ENCODE data around the gene ESR1. TPM values are rescaled to one million over a fixed set of nuclear protein-coding genes. Genes with fewer than 3 reads are reported as not detected.

ESR1 gene
- total RNA-seq, 2 donors from 2014 or later = 0.52 to 4.3 TPM

DNA sequence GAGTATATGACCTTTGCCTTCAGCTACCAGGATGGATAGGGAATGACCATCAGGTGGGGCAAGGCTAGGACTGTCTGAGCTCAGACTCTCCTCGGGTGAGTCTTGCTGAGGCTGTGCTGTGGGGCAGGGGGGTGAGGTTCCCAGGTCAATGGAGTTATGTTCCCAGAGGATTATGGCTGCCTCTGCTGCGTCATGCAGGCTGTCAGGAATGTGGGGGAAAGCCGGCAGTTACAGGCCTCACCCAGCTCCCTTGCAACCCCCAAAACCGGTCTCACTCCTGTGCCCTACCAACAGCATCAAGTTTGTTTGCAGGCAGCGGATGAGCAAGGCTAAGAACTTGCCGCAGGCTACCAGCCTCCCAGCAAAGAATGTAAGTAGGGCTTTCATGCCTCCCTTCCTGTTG, 93.5 kb downstream of the ESR1 start:
- no peak for ATAC-seq
- no peaks in the 10 kb centered on the region for H3K36me3 ChIP-seq (replicated peaks in 1 of 2; ENCODE audit: insufficient read depth in 1 of 2, low read depth in 2 of 2)
- 67 to 75% methylated on average over 6 of the region's 6 CpGs for WGBS, 2 donors
- no peak overlapping the region for H3K27ac ChIP-seq
- no peak overlapping the region for H3K4me3 ChIP-seq
- TF ChIP-seq POLR2A (IDR thresholded peaks at IDR 0.05) = no peak
- TF ChIP-seq, protein P1, sequence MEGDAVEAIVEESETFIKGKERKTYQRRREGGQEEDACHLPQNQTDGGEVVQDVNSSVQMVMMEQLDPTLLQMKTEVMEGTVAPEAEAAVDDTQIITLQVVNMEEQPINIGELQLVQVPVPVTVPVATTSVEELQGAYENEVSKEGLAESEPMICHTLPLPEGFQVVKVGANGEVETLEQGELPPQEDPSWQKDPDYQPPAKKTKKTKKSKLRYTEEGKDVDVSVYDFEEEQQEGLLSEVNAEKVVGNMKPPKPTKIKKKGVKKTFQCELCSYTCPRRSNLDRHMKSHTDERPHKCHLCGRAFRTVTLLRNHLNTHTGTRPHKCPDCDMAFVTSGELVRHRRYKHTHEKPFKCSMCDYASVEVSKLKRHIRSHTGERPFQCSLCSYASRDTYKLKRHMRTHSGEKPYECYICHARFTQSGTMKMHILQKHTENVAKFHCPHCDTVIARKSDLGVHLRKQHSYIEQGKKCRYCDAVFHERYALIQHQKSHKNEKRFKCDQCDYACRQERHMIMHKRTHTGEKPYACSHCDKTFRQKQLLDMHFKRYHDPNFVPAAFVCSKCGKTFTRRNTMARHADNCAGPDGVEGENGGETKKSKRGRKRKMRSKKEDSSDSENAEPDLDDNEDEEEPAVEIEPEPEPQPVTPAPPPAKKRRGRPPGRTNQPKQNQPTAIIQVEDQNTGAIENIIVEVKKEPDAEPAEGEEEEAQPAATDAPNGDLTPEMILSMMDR (IDR thresholded peaks at IDR 0.05) = no peak
- intact Hi-C loops (cut with DNase I) = no loop called here
- H3K27me3 ChIP-seq = no peaks in the 10 kb centered on the region
- DNase-seq = no peak
- H3K9me3 ChIP-seq = no peaks in the 10 kb centered on the region
- no peaks in the 10 kb centered on the region for H3K4me1 ChIP-seq

DNA sequence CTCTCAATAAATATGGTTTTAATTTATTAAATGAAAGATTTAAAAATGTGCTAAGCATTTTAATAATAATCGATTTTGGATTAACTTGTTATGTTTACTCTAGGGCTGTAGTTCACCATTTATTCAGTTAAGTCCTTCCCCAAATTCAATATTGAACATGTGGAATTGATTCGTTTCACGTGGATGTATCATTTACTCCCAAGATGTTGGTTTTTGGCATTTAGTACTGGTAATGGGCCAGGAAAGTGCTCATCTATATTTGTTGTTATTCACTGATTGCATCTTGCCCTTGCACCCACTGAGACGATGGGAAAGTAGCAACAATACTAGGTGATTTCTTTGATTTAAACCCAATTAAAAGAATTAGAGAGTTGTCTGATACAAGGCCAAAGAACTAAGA, 97.1 kb downstream of the ESR1 start:
- Histone ChIP-seq H3K4me1 (no peaks in the 10 kb centered on the region), H3K27me3 (no peaks in the 10 kb centered on the region), H3K4me3 (no peak overlapping the region), H3K27ac (no peak overlapping the region), H3K36me3 (replicated peaks in 1 of 2; ENCODE audit: insufficient read depth in 1 of 2, low read depth in 2 of 2) (no peaks in the 10 kb centered on the region), H3K9me3 (no peaks in the 10 kb centered on the region)
- intact Hi-C loops (cut with DNase I) = no loop called here
- 45 to 50% methylated on average over 4 of the region's 4 CpGs for WGBS, 2 donors
- ATAC-seq (no peak), DNase-seq (no peak)
- TF ChIP-seq, protein P1 (IDR thresholded peaks at IDR 0.05) = no peak
- TF ChIP-seq POLR2A (IDR thresholded peaks at IDR 0.05) = no peak

GRCh38 chr6:151905072-151905471, 97.6 kb downstream of the ESR1 start:
- no peak for ATAC-seq
- H3K27ac ChIP-seq = no peak overlapping the region
- H3K9me3 ChIP-seq = no peaks in the 10 kb centered on the region
- no peak for TF ChIP-seq POLR2A (IDR thresholded peaks at IDR 0.05)
- TF ChIP-seq, protein P1 (IDR thresholded peaks at IDR 0.05) = no peak
- H3K4me3 ChIP-seq = no peak overlapping the region
- H3K36me3 ChIP-seq (replicated peaks in 1 of 2; ENCODE audit: insufficient read depth in 1 of 2, low read depth in 2 of 2) = no peaks in the 10 kb centered on the region
- no peaks in the 10 kb centered on the region for H3K4me1 ChIP-seq
- no peak for DNase-seq
- intact Hi-C loops (cut with DNase I) = no loop called here
- WGBS, 2 donors = 80 to 81% methylated on average over 3 of the region's 3 CpGs
- H3K27me3 ChIP-seq = no peaks in the 10 kb centered on the region

DNA sequence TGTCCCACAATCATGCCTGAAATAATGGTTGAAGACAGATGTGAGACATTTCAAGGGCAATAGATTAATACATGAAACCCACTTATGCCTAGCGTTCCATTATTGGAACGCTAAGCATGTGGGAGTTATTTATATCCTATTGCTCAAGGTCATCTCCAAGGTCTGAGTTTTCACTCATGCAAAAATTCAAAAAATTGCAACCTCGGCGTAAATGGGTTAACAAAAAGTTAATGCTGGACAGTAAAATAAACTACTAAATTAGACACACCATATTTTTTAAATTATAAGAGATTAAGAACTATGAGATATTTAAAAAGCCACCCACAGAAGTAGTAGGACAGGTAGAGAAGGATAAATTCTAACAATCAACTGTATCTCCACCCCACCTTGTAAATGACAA, 98.4 kb downstream of the ESR1 start:
- ATAC-seq (no peak), DNase-seq (no peak)
- H3K36me3 ChIP-seq (replicated peaks in 1 of 2; ENCODE audit: insufficient read depth in 1 of 2, low read depth in 2 of 2) = no peaks in the 10 kb centered on the region
- H3K27me3 ChIP-seq = no peaks in the 10 kb centered on the region
- no peaks in the 10 kb centered on the region for H3K4me1 ChIP-seq
- 65 to 86% methylated on average over 4 of the region's 4 CpGs for WGBS, 2 donors
- TF ChIP-seq POLR2A (IDR thresholded peaks at IDR 0.05) = no peak
- TF ChIP-seq, protein P1 (IDR thresholded peaks at IDR 0.05) = no peak
- no peak overlapping the region for H3K27ac ChIP-seq
- H3K9me3 ChIP-seq = no peaks in the 10 kb centered on the region
- H3K4me3 ChIP-seq = no peak overlapping the region
- intact Hi-C loops (cut with DNase I) = no loop called here

DNA sequence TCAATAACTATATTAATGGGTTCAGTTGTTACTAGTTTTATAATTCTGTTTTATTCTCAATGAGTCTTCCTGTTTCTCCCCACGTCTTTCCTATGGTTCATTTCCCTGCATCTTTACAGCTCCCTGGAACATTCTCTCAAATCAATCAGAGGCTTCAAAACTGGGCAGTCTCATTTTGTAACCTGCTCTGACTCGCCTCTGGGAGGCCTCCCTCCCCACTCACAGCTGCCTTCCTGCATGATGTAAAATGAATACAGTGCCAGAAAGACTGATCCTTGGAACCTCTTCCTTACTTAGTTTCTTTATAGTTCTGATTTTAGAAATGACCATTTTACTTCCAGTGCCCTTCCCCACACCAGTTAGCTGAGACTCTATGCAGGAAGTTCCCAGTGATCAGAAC, 103.9 kb downstream of the ESR1 start:
- Histone ChIP-seq H3K36me3 (replicated peaks in 1 of 2; ENCODE audit: insufficient read depth in 1 of 2, low read depth in 2 of 2) (no peaks in the 10 kb centered on the region), H3K4me1 (no peaks in the 10 kb centered on the region), H3K27me3 (no peaks in the 10 kb centered on the region), H3K4me3 (no peak overlapping the region), H3K27ac (no peak overlapping the region), H3K9me3 (no peaks in the 10 kb centered on the region)
- intact Hi-C loops (cut with DNase I) = no loop called here
- TF ChIP-seq POLR2A (IDR thresholded peaks at IDR 0.05) = no peak
- TF ChIP-seq, protein P1 (IDR thresholded peaks at IDR 0.05) = no peak
- WGBS, 2 donors = 31 to 38% methylated on average over 2 of the region's 2 CpGs
- no peak for DNase-seq
- no peak for ATAC-seq
